HCT116 (cell line): ENCODE results near the gene VTN. TPM values are rescaled to one million over a fixed set of nuclear protein-coding genes. Genes with fewer than 3 reads are reported as not detected.

Source experiments
- ATAC-seq: fragments of 200-7000 bp; cut with Tn5 transposase; 2 replicates; pipeline ENCODE4 v1.9.1; 2020; ENCODE audit warnings: mild to moderate bottlenecking, moderate library complexity
- BruUV-seq: library from RNA; stranded (reverse); fragments of 400-500 nt; replicated peaks from 2 replicates; lab custom pipeline; 2021; lab: Mats Ljungman, UMichigan
- CTCF ChIA-PET: fragments of 300-600 bp; sonication (Branson Sonifier 250); formaldehyde crosslinking; loops from one replicate; lab custom pipeline; 2021; ENCODE audit warnings: antibody characterized with exemption; lab: Charles Lee
- POLR2A ChIA-PET: fragments of 300-600, 350-600 bp; sonication (Branson Sonifier 250); formaldehyde crosslinking; loops from one replicate; lab custom pipeline; 2021; ENCODE audit warnings: antibody characterized with exemption; lab: Charles Lee
- RAD21 ChIA-PET, 2 experiments: fragments of 300-600 bp; sonication (Branson Sonifier 250); formaldehyde crosslinking; loops; one replicate each; lab custom pipeline; 2023; ENCODE audit warnings: low total read pairs in 2 of 2; ENCODE audit not compliant: uncharacterized antibody in 2 of 2, unreplicated experiment in 2 of 2, low non-redundant PET in 1 of 2; lab: Charles Lee
- DNase-seq: peaks from one replicate; pipeline ENCODE4 v3.0.0-alpha.2; 2010; ENCODE audit warnings: low read depth, low spot score
- H2AFZ ChIP-seq: fragments of 200-600 bp; shearing (Covaris generic), sonication (generic); 2 replicates; pipeline ENCODE4 v1.6.1; 2017; ENCODE audit warnings: low read depth, mixed run types, mixed read lengths, antibody characterized with exemption, low read length; ENCODE audit not compliant: poor library complexity, severe bottlenecking
- H3K27ac ChIP-seq: 2 replicates; pipeline ENCODE4 v1.5.1; 2012; ENCODE audit warnings: low read depth, low read length
- H3K27me3 ChIP-seq: fragments of 200-600 bp; sonication (generic); 2 replicates; pipeline ENCODE4 v1.6.1; 2016; ENCODE audit warnings: mixed run types, low read length, mixed read lengths; ENCODE audit not compliant: insufficient read depth
- H3K36me3 ChIP-seq, 2 experiments: fragments of 200-500 bp in 1 of 2; fragments of 200-600 bp in 1 of 2; sonication (Bioruptor generic) in 1 of 2; sonication (generic) in 1 of 2; 2 replicates each; pipeline versions ENCODE4 v1.5.1 to v1.6.1; 2014 to 2016; ENCODE audit warnings: low read length in 2 of 2, inconsistent platforms in 1 of 2, mixed read lengths in 1 of 2, mixed run types in 1 of 2; ENCODE audit not compliant: insufficient read depth in 2 of 2, control insufficient read depth in 1 of 2
- H3K4me1 ChIP-seq, 2 experiments: fragments of 200-600 bp in 1 of 2; sonication (generic) in 1 of 2; 2 replicates each; pipeline versions ENCODE4 v1.5.1 to v1.6.1; 2012 to 2017; ENCODE audit warnings: low read length in 2 of 2, inconsistent platforms in 1 of 2, mild to moderate bottlenecking in 1 of 2, mixed read lengths in 1 of 2, mixed run types in 1 of 2, moderate library complexity in 1 of 2; ENCODE audit not compliant: insufficient read depth in 2 of 2, control insufficient read depth in 1 of 2
- H3K4me2 ChIP-seq: fragments of 200-600 bp; sonication (generic); 2 replicates; pipeline ENCODE4 v1.6.1; 2017; ENCODE audit warnings: mixed run types, low read length, mixed read lengths
- H3K4me3 ChIP-seq, 2 experiments: fragments of 200-600 bp in 1 of 2; sonication (generic) in 1 of 2; replicated peaks in 1 of 2; 2 replicates each; pipeline ENCODE4 v1.5.1; 2011 to 2016; ENCODE audit warnings: low read length in 2 of 2, control low read depth in 1 of 2, low read depth in 1 of 2, mild to moderate bottlenecking in 1 of 2, mixed read lengths in 1 of 2, mixed run types in 1 of 2
- H3K79me2 ChIP-seq: fragments of 200-600 bp; sonication (generic); 2 replicates; pipeline ENCODE4 v1.6.1; 2017; ENCODE audit warnings: mild to moderate bottlenecking, mixed run types, low read length, moderate library complexity, mixed read lengths; ENCODE audit not compliant: insufficient read depth
- H3K9ac ChIP-seq: fragments of 200-600 bp; sonication (generic); 2 replicates; pipeline ENCODE4 v1.6.1; 2016; ENCODE audit warnings: low read length, mixed read lengths
- H3K9me2 ChIP-seq: fragments of 200-600 bp; sonication (generic), shearing (Covaris generic); 2 replicates; pipeline ENCODE4 v1.6.1; 2017; ENCODE audit warnings: mixed run types, mild to moderate bottlenecking, moderate library complexity; ENCODE audit not compliant: insufficient read depth
- H3K9me3 ChIP-seq, 2 experiments: fragments of 200-500 bp in 1 of 2; fragments of 200-600 bp in 1 of 2; sonication (Bioruptor generic) in 1 of 2; sonication (generic) in 1 of 2; 2 replicates each; pipeline ENCODE4 v1.6.1; 2014 to 2017; ENCODE audit warnings: low read length in 2 of 2, mixed read lengths in 2 of 2, inconsistent platforms in 1 of 2, low read depth in 1 of 2, mild to moderate bottlenecking in 1 of 2, mixed run types in 1 of 2, moderate library complexity in 1 of 2; ENCODE audit not compliant: control insufficient read depth in 1 of 2, insufficient read depth in 1 of 2
- H4K20me1 ChIP-seq: fragments of 200-600 bp; sonication (generic), shearing (Covaris generic); 2 replicates; pipeline ENCODE4 v1.6.1; 2017; ENCODE audit warnings: mixed run types, mild to moderate bottlenecking, moderate library complexity; ENCODE audit not compliant: insufficient read depth
- CBX3 ChIP-seq: IDR thresholded peaks from 2 replicates; pipeline ENCODE4 v1.6.1; 2012; ENCODE audit warnings: low read depth
- EGR1 ChIP-seq: IDR thresholded peaks from 2 replicates; pipeline ENCODE4 v1.6.1; 2012; ENCODE audit warnings: low read depth
- EZH2 ChIP-seq: fragments of 200-600 bp; sonication (generic); IDR thresholded peaks from 2 replicates; pipeline ENCODE4 v1.6.1; 2017; ENCODE audit warnings: antibody characterized with exemption, mixed run types
- EZH2phosphoT487 ChIP-seq: fragments of 200-600 bp; IDR thresholded peaks from 2 replicates; pipeline ENCODE4 v1.6.1; 2018; ENCODE audit warnings: antibody characterized with exemption, borderline replicate concordance
- POLR2A ChIP-seq: IDR thresholded peaks from 2 replicates; pipeline ENCODE4 v1.7.0; 2011; ENCODE audit warnings: borderline replicate concordance; ENCODE audit not compliant: insufficient read depth, insufficient read length; ENCODE audit errors: extremely low read depth
- SIN3A ChIP-seq: IDR thresholded peaks from 2 replicates; pipeline ENCODE4 v1.6.1; 2012; ENCODE audit warnings: low read depth
- ZFX ChIP-seq: fragments of 450-650 bp; IDR thresholded peaks from 2 replicates; pipeline ENCODE4 v1.6.1; 2017
- ZNF274 ChIP-seq: fragments of 200-500 bp; sonication (Bioruptor generic); IDR thresholded peaks from 2 replicates; pipeline ENCODE4 v1.6.1; 2014; ENCODE audit warnings: mild to moderate bottlenecking, low read depth, low read length, inconsistent platforms
- intact Hi-C: fragments of 100-400 bp; cut with micrococcal nuclease; formaldehyde crosslinking; loops from 2 replicates; pipeline ENCODE4 v1.10.0; 2022
- total RNA-seq: library from RNA; stranded (reverse); gene quantifications from one replicate; pipeline ENCODE4 v1.2.1, GENCODE V29; 2021; ENCODE audit not compliant: unreplicated experiment

VTN gene
- total RNA-seq, 1 experiment from 2014 or later = 1.5 TPM

DNA sequence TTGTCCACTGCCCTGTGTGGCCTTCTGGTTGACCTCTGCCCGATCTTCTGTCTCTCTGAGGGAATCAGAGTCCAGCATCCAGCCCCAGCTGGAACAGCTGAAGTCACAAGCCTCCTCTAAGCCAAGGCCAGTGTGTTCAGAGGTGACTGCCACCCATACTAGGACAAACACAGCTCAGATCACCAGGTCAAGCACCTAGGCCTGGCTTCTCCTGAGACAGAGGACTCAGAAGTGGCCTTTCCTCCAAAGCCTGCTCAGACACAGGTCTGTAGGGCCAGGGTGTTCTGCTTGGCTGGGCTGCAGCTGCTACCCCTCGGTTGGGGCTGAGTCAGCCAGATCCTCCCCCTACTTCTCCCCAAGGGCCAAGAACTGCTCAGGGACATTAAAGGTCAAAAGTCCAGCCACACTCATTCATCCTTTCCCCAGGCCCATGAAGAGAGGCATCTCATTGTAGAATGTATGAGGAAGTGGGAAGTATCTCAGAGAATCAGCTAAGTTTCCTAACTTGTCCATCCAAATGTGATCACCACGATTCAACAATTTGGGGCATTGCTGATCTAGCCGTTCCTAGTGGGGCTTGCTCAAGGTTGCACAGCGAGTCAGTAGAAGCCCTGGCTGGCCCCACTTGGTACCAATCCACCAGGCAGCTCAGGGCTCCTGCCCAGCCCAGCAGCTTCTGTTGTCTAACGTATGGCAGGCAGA is 28.3 kb upstream of the VTN start:
- Histone ChIP-seq H3K9me2 (no peaks in the 10 kb centered on the region), H3K9me3 (no peaks in the 10 kb centered on the region), H4K20me1 (no peaks in the 10 kb centered on the region), H3K4me1 (no peaks in the 10 kb centered on the region), H3K27ac (no peak overlapping the region), H3K79me2 (no peaks in the 10 kb centered on the region), H3K4me2 (no peak overlapping the region), H3K36me3 (peaks cover 14 to 21% of the 10 kb centered on the region in 2 experiments; a peak in 3 of 4 replicates), H2AFZ (no peak overlapping the region), H3K27me3 (no peaks in the 10 kb centered on the region), H3K4me3 (no peak overlapping the region), H3K9ac (no peak overlapping the region)
- ChIA-PET CTCF (no interaction called here), RAD21 (no interaction called here), POLR2A (no interaction called here)
- intact Hi-C loops = no loop called here
- BruUV-seq = no TSS peak
- ATAC-seq (no peak), DNase-seq (no peak)
- TF ChIP-seq EZH2 = no peak
- TF ChIP-seq EZH2phosphoT487 = no peak
- no peak for TF ChIP-seq CBX3
- no peak for TF ChIP-seq POLR2A
- TF ChIP-seq SIN3A = no peak
- no peak for TF ChIP-seq EGR1
- TF ChIP-seq ZFX = no peak
- TF ChIP-seq ZNF274 = no peak

DNA sequence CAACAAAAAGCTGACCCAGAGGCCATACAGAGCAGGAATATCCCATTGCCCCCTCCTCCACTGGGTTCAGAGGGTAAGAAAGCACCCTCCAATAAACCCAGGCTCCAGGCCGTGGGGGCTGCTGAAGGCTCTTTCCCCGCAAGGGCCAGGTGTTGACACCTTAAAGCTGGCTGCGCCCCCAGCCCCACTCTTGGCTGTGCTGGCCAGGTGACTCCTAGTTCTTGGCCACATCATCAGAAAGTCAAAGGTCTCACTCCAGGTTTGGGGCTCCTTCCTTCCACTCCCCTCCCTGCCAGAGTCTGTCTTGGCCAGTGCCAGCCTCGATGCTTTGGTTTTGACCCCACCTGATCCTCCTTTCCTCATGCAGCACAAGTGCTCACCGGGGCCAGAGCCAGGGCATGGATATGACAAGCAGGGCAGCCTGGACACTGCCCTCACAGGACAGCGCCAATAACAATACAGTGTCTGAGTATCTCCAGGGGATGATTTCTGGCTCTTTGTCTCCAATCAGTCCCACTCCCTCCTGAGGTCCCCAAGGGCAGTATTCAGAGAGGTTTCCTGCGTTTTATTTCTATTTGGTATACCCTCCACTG is 27.7 kb upstream of the VTN start:
- ATAC-seq = no peak
- RAD21 ChIA-PET = no interaction called here
- H3K36me3 ChIP-seq = peaks cover 14 to 16% of the 10 kb centered on the region in 2 experiments; a peak in 3 of 4 replicates
- no peaks in the 10 kb centered on the region for H3K27me3 ChIP-seq
- POLR2A ChIA-PET = no interaction called here
- no peak overlapping the region for H3K27ac ChIP-seq
- no peak overlapping the region for H3K9ac ChIP-seq
- H3K4me2 ChIP-seq = no peak overlapping the region
- no peak for DNase-seq
- no peaks in the 10 kb centered on the region for H4K20me1 ChIP-seq
- no peak overlapping the region for H3K4me3 ChIP-seq
- H3K4me1 ChIP-seq = no peaks in the 10 kb centered on the region
- no TSS peak for BruUV-seq
- H2AFZ ChIP-seq = no peak overlapping the region
- no peaks in the 10 kb centered on the region for H3K9me2 ChIP-seq
- no peaks in the 10 kb centered on the region for H3K9me3 ChIP-seq
- intact Hi-C loops = no loop called here
- no peaks in the 10 kb centered on the region for H3K79me2 ChIP-seq
- CTCF ChIA-PET = no interaction called here
- TF ChIP-seq SIN3A (no peak), POLR2A (no peak)
